ENCODE data around the gene TFR2. TPM values are rescaled to one million over a fixed set of nuclear protein-coding genes. Genes with fewer than 3 reads are reported as not detected.

The TFR2 gene
- total RNA-seq, 1 experiment from 2014 or later, result not detected

DNA sequence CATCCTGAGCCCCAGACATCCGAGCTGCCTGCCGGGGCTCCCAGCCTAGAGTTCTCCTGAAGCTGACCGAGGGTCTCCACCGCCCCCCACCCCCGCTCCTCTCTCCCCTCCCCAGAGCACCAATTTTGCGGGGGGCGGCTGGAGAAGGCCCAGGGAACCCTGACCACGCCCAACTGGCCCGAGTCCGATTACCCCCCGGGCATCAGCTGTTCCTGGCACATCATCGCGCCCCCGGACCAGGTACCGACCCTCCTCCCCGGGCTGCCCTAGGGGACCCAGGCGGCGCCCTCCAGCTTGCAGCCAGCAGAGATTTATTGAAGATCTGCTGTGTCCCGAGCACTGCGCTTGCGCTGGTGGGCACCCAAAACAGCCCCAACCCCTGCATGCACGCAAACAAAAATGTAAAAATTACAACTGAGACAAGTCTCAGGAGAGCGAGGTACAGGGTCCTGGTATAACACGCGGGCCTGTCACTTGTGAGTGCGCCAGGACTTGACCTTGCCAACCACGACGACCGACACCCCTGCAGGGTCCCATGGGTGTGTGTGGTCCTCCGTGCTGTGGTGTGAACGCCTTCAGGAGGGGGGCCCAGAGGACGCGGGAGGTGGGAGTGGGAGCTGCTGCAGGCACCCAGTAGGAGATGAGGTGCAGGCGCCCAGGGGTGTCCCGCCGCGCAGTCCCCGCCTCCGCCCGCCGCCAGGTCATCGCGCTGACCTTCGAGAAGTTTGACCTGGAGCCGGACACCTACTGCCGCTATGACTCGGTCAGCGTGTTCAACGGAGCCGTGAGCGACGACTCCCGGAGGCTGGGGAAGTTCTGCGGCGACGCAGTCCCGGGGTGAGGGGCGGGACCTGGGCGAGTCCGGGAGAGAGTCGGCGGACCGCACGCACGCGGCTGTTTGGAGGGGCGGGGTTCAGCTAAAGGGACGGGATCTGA lies 36.1 kb downstream of the TFR2 start:
- no peak for DNase-seq (ENCODE audit: low read depth in 1 of 2, low spot score in 2 of 2)
- H3K27me3 ChIP-seq (replicated peaks), result no peaks in the 10 kb centered on the region
- H3K4me3 ChIP-seq, result no peak overlapping the region
- no peaks in the 10 kb centered on the region for H3K9me3 ChIP-seq (replicated peaks)
- H3K36me3 ChIP-seq, result peaks cover 30% of the 10 kb centered on the region
- H3K4me1 ChIP-seq (replicated peaks), result peaks cover 31% of the 10 kb centered on the region
- no peak overlapping the region for H3K27ac ChIP-seq

DNA sequence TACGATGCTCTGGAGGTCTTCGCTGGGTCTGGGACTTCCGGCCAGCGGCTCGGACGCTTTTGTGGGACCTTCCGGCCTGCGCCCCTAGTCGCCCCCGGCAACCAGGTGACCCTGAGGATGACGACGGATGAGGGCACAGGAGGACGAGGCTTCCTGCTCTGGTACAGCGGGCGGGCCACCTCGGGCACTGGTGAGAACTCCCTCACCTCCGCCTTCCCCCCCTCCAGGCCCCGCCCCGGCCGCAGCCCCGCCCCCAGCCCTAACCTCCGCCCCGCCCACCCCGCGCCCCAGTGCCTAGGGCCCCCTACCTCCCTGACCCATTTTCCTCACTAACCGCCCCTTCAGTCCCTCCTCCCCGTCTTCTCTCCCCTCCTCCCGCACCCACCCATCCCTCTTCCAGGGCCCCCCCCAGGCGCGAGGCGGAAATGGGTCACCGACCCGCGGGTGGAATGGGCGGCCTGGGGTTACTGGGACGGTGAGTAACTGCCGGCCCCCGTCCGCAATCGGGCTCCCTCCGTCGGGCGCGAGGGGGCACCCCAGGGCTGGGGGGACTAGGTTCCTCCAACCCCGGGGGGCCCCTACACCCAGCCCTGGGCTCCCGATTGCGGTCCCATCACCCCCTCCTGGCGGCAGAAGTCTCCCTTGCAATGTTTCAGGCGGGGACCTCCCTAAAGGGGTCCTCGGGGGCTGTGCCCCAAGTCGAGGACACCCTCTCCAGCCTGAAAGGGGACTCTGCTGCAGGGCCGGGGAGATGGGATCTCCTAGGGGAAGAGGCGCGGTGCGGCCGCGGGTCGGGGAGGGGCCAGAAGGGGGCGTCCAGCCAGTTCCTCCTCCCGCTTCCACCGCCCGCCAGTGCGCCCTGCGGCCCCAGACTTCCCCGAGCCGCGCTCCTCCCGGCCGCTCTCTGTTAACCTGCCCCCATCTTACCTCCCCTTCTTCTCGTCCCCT lies 37.0 kb downstream of the TFR2 start:
- peak overlapping the region; percentile 52 for H3K27ac ChIP-seq
- peak; percentile 28 to 66 for DNase-seq (ENCODE audit: low read depth in 1 of 2, low spot score in 2 of 2)
- H3K9me3 ChIP-seq (replicated peaks), result no peaks in the 10 kb centered on the region

DNA sequence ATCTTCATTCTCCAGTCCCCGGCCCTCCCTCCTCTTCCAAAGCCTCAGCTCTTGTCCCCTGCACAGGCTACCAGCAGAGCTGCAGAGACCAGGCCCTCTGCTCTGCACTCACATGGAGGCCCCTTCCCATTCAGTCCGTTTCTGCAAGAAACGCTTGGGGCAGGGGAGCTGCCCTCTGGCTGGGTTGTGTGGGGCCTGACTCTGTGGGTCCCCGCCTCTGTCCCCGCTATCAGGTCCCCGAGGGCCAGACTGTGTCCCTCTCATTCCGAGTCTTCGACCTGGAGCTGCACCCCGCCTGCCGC lies 37.7 kb downstream of the TFR2 start:
- Histone ChIP-seq H3K27me3 (replicated peaks) (no peaks in the 10 kb centered on the region), H3K9me3 (replicated peaks) (no peaks in the 10 kb centered on the region), H3K4me1 (replicated peaks) (peaks cover 31% of the 10 kb centered on the region), H3K4me3 (peak overlapping the region; percentile 45), H3K27ac (peak overlapping the region; percentile 52), H3K36me3 (peaks cover 30% of the 10 kb centered on the region)
- peak in 1 of 2 experiments; percentile 58 for DNase-seq (ENCODE audit: low read depth in 1 of 2, low spot score in 2 of 2)

More for the DNA sequence above, 37.0 kb downstream of the TFR2 start:
- peaks cover 30% of the 10 kb centered on the region for H3K36me3 ChIP-seq
- no peaks in the 10 kb centered on the region for H3K27me3 ChIP-seq (replicated peaks)
- peaks cover 31% of the 10 kb centered on the region for H3K4me1 ChIP-seq (replicated peaks)
- H3K4me3 ChIP-seq, result peak overlapping the region; percentile 45

DNA sequence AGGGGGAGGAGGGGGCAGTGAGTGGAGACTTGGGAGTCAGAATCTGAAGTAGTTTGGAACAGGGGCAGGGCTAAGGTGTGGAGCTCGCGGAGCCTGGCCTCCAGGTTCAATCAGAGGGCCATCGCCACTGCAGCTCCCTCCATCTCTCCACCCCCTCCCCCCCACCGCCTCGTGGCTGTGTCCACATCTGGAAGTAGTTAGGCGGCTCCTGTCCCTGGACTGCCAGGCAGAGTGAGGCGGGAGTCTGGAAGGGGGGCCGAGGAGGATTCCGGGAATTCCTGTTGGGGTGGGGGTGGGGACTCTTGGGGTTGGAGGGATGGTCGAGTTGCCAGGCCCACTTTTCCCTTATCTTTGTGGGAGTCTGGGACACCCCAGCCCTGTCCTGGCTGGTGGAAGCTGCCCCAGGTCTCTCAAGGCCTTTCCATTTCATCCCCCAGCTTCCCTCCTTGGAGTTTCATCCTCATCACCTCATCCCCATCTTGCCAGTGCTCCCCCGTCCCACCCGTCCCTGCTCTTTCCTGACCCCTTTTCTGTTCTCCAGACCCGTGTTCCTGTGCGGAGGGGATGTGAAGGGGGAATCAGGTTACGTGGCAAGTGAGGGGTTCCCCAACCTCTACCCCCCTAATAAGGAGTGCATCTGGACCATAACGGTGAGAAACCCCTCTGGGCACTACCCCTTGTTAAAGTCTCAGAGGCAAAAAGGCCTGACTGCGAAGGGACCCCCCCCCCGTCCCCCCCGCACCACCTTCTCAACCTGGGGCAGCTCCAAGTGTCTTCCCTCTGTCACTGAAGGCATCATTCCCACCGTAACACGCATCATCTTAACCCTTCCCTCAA lies 38.2 kb downstream of the TFR2 start:
- Histone ChIP-seq H3K27me3 (replicated peaks) (no peaks in the 10 kb centered on the region), H3K27ac (peak overlapping the region; percentile 52), H3K9me3 (replicated peaks) (no peaks in the 10 kb centered on the region), H3K36me3 (peaks cover 30% of the 10 kb centered on the region), H3K4me1 (replicated peaks) (peaks cover 31% of the 10 kb centered on the region), H3K4me3 (peak overlapping the region; percentile 45)
- DNase-seq (ENCODE audit: low read depth in 1 of 2, low spot score in 2 of 2), result peak; percentile 79 to 96

- Histone ChIP-seq H3K4me1 (replicated peaks) (peaks cover 31% of the 10 kb centered on the region), H3K27me3 (replicated peaks) (no peaks in the 10 kb centered on the region), H3K36me3 (peaks cover 11% of the 10 kb centered on the region), H3K27ac (no peak overlapping the region), H3K9me3 (replicated peaks) (no peaks in the 10 kb centered on the region), H3K4me3 (no peak overlapping the region)
- DNase-seq (ENCODE audit: low read depth in 1 of 2, low spot score in 2 of 2), result no peak
Observed at GRCh38 chr7:100600730-100601038, 40.7 kb downstream of the TFR2 start.

DNA sequence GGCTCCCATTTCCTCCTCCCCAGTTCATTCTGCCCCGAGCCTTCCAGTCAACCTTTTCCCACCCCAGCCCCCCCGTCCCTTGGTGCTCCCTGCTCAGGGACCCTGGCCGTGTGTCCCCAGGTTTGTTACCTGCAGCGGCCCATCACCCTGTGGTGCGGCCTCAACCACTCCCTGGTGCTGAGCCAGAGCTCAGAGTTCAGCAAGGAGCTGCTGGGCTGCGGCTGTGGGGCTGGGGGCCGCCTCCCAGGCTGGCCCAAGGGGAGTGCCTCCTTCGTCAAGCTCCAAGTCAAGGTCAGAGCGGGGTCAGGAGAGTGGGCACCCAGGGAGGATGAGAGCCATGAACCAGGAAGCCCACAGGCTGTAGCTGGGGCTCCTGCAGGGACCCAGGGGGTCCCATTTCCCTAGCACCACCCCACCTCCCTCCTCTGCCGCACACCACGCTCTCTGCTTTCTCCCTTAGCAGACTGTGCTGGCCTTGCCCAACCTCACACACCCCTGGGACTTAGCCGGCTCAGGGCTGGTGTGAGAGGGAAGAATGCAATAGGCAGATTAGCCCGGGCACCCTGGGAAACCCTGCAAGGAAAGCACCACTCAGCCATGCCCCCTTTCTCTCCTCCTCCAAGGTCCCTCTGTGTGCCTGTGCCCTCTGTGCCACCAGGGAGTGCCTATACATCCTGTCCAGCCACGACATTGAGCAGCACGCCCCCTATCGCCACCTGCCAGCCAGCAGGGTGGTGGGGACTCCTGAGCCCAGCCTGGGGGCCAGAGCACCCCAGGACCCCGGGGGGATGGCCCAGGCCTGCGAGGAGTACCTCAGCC lies 41.2 kb downstream of the TFR2 start:
- Histone ChIP-seq H3K4me1 (replicated peaks) (peaks cover 31% of the 10 kb centered on the region), H3K27ac (no peak overlapping the region)
- DNase-seq (ENCODE audit: low read depth in 1 of 2, low spot score in 2 of 2), result no peak

DNA sequence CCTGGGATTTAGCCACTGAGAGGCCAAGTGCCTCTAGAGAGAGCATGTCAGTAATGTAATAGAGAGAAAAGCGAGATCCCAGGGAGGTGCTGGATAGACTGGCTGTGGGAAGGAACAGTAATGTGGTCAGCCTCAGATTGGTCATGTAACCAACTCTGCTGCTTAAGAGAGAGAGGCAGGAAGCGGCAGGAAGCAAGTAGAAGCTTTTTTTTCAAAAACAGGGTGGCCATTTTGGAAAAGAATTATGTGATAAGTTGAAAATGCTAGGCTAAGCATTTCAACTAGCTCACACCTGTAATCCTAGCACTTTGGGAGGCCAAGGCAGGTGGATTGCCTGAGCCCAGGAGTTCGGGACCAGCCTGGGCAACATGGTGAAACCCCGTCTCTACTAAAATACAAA lies 42.9 kb downstream of the TFR2 start:
- peaks cover 21% of the 10 kb centered on the region for H3K4me1 ChIP-seq (replicated peaks)
- no peak overlapping the region for H3K27ac ChIP-seq
- H3K4me3 ChIP-seq, result no peak overlapping the region
- no peaks in the 10 kb centered on the region for H3K36me3 ChIP-seq
- H3K9me3 ChIP-seq (replicated peaks), result no peaks in the 10 kb centered on the region
- H3K27me3 ChIP-seq (replicated peaks), result no peaks in the 10 kb centered on the region
- DNase-seq (ENCODE audit: low read depth in 1 of 2, low spot score in 2 of 2), result no peak

More for the DNA sequence above, 41.2 kb downstream of the TFR2 start:
- Histone ChIP-seq H3K27me3 (replicated peaks) (no peaks in the 10 kb centered on the region), H3K36me3 (peaks cover 5% of the 10 kb centered on the region), H3K9me3 (replicated peaks) (no peaks in the 10 kb centered on the region), H3K4me3 (no peak overlapping the region)

- Histone ChIP-seq H3K36me3 (no peaks in the 10 kb centered on the region), H3K4me3 (no peak overlapping the region), H3K9me3 (replicated peaks) (no peaks in the 10 kb centered on the region), H3K4me1 (replicated peaks) (no peaks in the 10 kb centered on the region), H3K27ac (no peak overlapping the region), H3K27me3 (replicated peaks) (no peaks in the 10 kb centered on the region)
- no peak for DNase-seq (ENCODE audit: low read depth in 1 of 2, low spot score in 2 of 2)
Observed at GRCh38 chr7:100595188-100595587, 46.2 kb downstream of the TFR2 start.

DNA sequence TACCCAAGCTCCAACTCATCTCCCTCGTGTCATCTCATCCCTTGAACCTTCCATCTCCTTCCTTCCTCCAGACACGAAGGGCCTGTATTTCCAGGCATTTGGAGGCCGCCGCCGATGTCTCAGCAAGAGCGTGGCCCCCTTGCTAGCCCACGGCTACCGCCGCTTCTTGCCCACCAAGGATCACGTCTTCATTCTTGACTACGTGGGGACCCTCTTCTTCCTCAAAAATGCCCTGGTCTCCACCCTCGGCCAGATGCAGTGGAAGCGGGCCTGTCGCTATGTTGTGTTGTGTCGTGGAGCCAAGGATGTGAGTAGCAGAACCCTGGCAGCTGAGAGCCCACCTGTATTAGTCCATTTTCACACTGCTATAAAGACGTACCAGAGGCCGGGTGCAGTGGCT lies 49.8 kb downstream of the TFR2 start:
- Histone ChIP-seq H3K36me3 (no peaks in the 10 kb centered on the region), H3K27ac (no peak overlapping the region), H3K4me1 (replicated peaks) (no peaks in the 10 kb centered on the region), H3K9me3 (replicated peaks) (no peaks in the 10 kb centered on the region), H3K4me3 (no peak overlapping the region), H3K27me3 (replicated peaks) (no peaks in the 10 kb centered on the region)
- no peak for DNase-seq (ENCODE audit: low read depth in 1 of 2, low spot score in 2 of 2)

DNA sequence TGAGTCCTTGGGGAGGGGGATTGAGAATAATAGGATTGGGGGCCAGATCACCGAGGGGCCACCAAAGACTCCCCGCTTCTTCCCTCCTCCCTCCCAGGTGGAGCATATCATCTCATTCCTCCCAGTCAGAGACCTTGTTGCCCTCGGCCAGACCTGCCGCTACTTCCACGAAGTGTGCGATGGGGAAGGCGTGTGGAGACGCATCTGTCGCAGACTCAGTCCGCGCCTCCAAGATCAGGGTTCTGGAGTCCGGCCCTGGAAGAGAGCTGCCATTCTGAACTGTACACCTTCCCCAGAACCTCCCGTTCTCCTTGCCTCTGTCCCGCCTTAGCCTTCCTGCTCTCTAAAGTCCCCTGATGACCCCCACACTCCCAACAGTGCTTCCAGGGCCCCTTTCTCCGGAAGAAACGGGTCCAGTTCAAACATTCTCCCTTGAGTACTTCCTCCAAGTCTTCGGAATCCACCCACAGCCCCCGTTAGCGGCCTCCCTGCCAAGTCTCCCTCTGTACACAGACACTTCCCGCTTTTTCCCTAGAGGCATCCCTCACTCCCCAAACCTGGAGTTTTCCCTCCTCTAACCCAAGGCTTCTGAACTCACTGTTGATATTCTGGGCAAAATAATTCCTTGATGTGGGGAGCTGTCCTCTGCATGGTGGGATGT lies 51.1 kb downstream of the TFR2 start:
- Histone ChIP-seq H3K9me3 (replicated peaks) (no peaks in the 10 kb centered on the region), H3K36me3 (peaks cover 3% of the 10 kb centered on the region), H3K27me3 (replicated peaks) (no peaks in the 10 kb centered on the region), H3K4me1 (replicated peaks) (peaks cover 3% of the 10 kb centered on the region), H3K27ac (no peak overlapping the region), H3K4me3 (no peak overlapping the region)
- DNase-seq (ENCODE audit: low read depth in 1 of 2, low spot score in 2 of 2), result no peak

- no peak overlapping the region for H3K4me3 ChIP-seq
Observed at GRCh38 chr7:100589341-100589947, 51.9 kb downstream of the TFR2 start.

GRCh38 chr7:100588438-100588837 lies 52.9 kb downstream of the TFR2 start:
- DNase-seq (ENCODE audit: low read depth in 1 of 2, low spot score in 2 of 2), result no peak
- Histone ChIP-seq H3K27me3 (replicated peaks) (no peaks in the 10 kb centered on the region), H3K4me1 (replicated peaks) (peaks cover 10% of the 10 kb centered on the region), H3K4me3 (no peak overlapping the region), H3K27ac (no peak overlapping the region), H3K36me3 (peaks cover 10% of the 10 kb centered on the region), H3K9me3 (replicated peaks) (no peaks in the 10 kb centered on the region)

More at GRCh38 chr7:100589341-100589947, 51.9 kb downstream of the TFR2 start:
- Histone ChIP-seq H3K4me1 (replicated peaks) (peaks cover 10% of the 10 kb centered on the region), H3K9me3 (replicated peaks) (no peaks in the 10 kb centered on the region), H3K36me3 (peaks cover 3% of the 10 kb centered on the region), H3K27me3 (replicated peaks) (no peaks in the 10 kb centered on the region), H3K27ac (no peak overlapping the region)
- no peak for DNase-seq (ENCODE audit: low read depth in 1 of 2, low spot score in 2 of 2)

Measured in SJSA1 (cell line).